ENCODE measurements around the gene TMTC1.

DNA sequence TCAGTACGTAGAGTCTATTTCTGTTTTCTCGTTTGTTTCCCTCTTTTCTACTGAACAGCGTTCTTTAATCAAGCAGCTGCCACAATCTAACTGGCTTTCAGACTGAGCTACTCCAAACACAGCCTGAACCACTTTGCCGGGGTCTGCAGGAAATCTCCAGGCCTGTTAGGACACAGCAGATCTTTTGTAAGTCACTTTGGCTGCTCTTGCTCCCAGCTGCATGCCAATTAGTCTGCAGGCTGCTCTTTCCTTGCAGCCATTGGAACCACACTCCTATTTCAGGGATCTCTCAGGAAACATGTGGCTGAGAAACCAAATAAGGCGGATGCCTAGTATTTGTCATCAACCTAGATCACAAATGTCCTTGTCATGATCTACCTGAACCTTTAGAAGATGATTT is 73.6 kb downstream of the TMTC1 start:
- TF ChIP-seq, protein P1, sequence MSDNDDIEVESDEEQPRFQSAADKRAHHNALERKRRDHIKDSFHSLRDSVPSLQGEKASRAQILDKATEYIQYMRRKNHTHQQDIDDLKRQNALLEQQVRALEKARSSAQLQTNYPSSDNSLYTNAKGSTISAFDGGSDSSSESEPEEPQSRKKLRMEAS (IDR thresholded peaks at IDR 0.05), result no peak
- TF ChIP-seq HDAC6 (IDR thresholded peaks at IDR 0.05; ENCODE audit: low read depth, low read length), result no peak
- TF ChIP-seq, protein P2, sequence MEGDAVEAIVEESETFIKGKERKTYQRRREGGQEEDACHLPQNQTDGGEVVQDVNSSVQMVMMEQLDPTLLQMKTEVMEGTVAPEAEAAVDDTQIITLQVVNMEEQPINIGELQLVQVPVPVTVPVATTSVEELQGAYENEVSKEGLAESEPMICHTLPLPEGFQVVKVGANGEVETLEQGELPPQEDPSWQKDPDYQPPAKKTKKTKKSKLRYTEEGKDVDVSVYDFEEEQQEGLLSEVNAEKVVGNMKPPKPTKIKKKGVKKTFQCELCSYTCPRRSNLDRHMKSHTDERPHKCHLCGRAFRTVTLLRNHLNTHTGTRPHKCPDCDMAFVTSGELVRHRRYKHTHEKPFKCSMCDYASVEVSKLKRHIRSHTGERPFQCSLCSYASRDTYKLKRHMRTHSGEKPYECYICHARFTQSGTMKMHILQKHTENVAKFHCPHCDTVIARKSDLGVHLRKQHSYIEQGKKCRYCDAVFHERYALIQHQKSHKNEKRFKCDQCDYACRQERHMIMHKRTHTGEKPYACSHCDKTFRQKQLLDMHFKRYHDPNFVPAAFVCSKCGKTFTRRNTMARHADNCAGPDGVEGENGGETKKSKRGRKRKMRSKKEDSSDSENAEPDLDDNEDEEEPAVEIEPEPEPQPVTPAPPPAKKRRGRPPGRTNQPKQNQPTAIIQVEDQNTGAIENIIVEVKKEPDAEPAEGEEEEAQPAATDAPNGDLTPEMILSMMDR (IDR thresholded peaks at IDR 0.05; ENCODE audit: control extremely low read depth in 1 of 3, insufficient read depth in 1 of 3, low read depth in 1 of 3, low read length in 3 of 3), result no peak
- no peak for TF ChIP-seq POLR2A (IDR thresholded peaks at IDR 0.05; ENCODE audit: control extremely low read depth in 1 of 2, low read depth in 2 of 2, low read length in 2 of 2)
- TF ChIP-seq SUZ12 (IDR thresholded peaks at IDR 0.05; ENCODE audit: low read length), result no peak
- TF ChIP-seq EGR1 (IDR thresholded peaks at IDR 0.05; ENCODE audit: borderline replicate concordance, low read depth, low read length), result no peak
- TF ChIP-seq CBX8 (IDR thresholded peaks at IDR 0.05; ENCODE audit: borderline replicate concordance, low read depth, low read length), result no peak
- TF ChIP-seq SAP30 (IDR thresholded peaks at IDR 0.05; ENCODE audit: insufficient read depth, insufficient replicate concordance, low read length), result no peak
- TF ChIP-seq POLR2AphosphoS5 (IDR thresholded peaks at IDR 0.05; ENCODE audit: low read depth, low read length), result no peak
- TF ChIP-seq ZNF274 (IDR thresholded peaks at IDR 0.05; ENCODE audit: borderline replicate concordance, extremely low read depth, low read length), result no peak
- no peak for TF ChIP-seq SP2 (IDR thresholded peaks at IDR 0.05; ENCODE audit: low read length)
